ENCODE measurements around the gene KIAA0232. TPM values are rescaled to one million over a fixed set of nuclear protein-coding genes. Genes with fewer than 3 reads are reported as not detected.

KIAA0232 gene
- polyA plus RNA-seq, 1 donor from 2014 or later, result 57.6 TPM

DNA sequence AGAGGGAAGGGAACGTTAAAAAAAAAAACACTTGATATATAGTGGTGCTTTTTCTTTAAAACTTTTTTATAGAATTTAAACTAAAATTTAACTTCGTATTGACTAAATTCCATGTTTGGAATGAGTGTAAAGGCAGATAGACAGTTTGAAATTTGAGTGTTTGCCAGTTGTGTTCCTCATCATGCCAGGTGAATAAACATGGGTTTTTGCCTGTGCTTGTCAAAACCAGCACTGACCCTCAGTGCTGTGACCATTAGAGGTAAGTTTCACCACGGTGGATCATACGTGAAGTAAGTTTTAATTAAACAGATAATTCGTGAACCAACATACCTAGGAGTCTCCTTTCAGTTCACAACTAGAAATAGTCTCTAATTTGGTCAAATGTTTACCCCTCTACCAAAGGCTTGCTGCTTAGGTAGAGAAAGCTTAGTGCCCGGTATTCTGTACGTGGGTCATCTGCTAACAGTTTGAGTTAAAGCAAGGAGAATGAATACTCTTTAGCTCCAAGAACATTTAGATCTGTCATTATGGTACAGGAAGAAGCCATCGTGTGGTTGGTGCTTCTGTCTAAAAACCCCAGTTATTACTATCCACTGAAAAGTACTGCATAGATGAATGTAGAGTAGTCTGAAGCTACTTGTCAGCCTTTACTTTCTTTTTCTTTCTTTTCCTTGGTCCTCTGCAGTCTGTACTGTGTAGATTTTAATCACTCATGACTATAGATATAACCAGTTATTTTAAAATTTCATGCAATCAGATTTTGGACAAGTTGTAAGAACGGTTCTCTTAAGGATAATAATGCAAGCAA, 32.7 kb downstream of the KIAA0232 start:
- peaks cover 6% of the 10 kb centered on the region for H3K36me3 ChIP-seq (ENCODE audit: insufficient read depth, low read length)
- no peak overlapping the region for H2AFZ ChIP-seq (ENCODE audit: low read depth, low read length)
- no peak overlapping the region for H3K27ac ChIP-seq (ENCODE audit: low read length)

DNA sequence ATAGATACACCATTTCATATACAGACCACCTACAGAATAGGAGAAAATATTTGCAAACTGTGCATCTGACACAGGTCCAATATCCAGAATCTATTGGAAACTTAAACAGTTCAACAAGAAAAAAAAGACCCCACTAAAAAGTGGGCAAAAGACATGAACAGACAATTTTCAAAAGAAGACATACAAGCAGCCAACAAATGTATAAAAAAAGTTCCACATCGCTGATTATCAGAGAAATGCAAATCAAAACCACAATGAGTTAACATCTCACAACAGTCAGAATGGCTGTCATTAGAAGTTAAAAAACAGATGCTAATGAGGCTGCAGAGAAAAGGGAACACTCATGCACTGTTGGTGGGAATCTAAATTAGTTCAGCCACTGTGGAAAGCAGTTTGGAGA, 36.8 kb downstream of the KIAA0232 start:
- no peak overlapping the region for H3K9ac ChIP-seq (ENCODE audit: low read length)
- H3K79me2 ChIP-seq (replicated peaks; ENCODE audit: insufficient read depth, low read length), result peaks cover 56% of the 10 kb centered on the region
- H4K20me1 ChIP-seq (ENCODE audit: insufficient read depth), result no peaks in the 10 kb centered on the region
- no peak for TF ChIP-seq TAF1 (IDR thresholded peaks at IDR 0.05; ENCODE audit: low read depth)
- no peak for TF ChIP-seq SMC3 (conservative IDR thresholded peaks at IDR 0.05; ENCODE audit: poor library complexity)
- TF ChIP-seq MXI1 (conservative IDR thresholded peaks at IDR 0.05; ENCODE audit: poor library complexity, severe bottlenecking), result no peak
- no peak for TF ChIP-seq POLR2AphosphoS5 (IDR thresholded peaks at IDR 0.05)
- no peak for TF ChIP-seq REST (IDR thresholded peaks at IDR 0.05; ENCODE audit: borderline replicate concordance)
- no peak for TF ChIP-seq RAD21 (conservative IDR thresholded peaks at IDR 0.05)
- TF ChIP-seq CTCF (IDR thresholded peaks at IDR 0.05; ENCODE audit: poor library complexity, severe bottlenecking), result no peak

More for the DNA sequence above, 32.7 kb downstream of the KIAA0232 start:
- no peak overlapping the region for H3K9ac ChIP-seq (ENCODE audit: low read length)
- no peak overlapping the region for H3K4me2 ChIP-seq (ENCODE audit: low read length)
- no peaks in the 10 kb centered on the region for H4K20me1 ChIP-seq (ENCODE audit: insufficient read depth)
- H3K27me3 ChIP-seq (ENCODE audit: insufficient read depth, low read depth, low read length), result no peaks in the 10 kb centered on the region
- H3K9me2 ChIP-seq (ENCODE audit: insufficient read depth, low read length), result no peaks in the 10 kb centered on the region
- H3F3A ChIP-seq (ENCODE audit: insufficient read depth, low read length, poor library complexity, severe bottlenecking), result no peaks in the 10 kb centered on the region
- no peak overlapping the region for H3K4me3 ChIP-seq (ENCODE audit: low read length)
- peaks cover 56% of the 10 kb centered on the region for H3K79me2 ChIP-seq (replicated peaks; ENCODE audit: insufficient read depth, low read length)
- H3K9me3 ChIP-seq (ENCODE audit: low read length), result peaks cover 8% of the 10 kb centered on the region
- no peak for TF ChIP-seq RAD21 (conservative IDR thresholded peaks at IDR 0.05)
- no peak for TF ChIP-seq EZH2 (IDR thresholded peaks at IDR 0.05; ENCODE audit: borderline replicate concordance, insufficient read depth, low read length, poor library complexity, severe bottlenecking)
- no peak for TF ChIP-seq SMC3 (conservative IDR thresholded peaks at IDR 0.05; ENCODE audit: poor library complexity)
- TF ChIP-seq REST (IDR thresholded peaks at IDR 0.05; ENCODE audit: borderline replicate concordance), result no peak
- TF ChIP-seq CTCF (IDR thresholded peaks at IDR 0.05; ENCODE audit: poor library complexity, severe bottlenecking), result no peak

More for the DNA sequence above, 36.8 kb downstream of the KIAA0232 start:
- Histone ChIP-seq H3K4me2 (ENCODE audit: low read length) (no peak overlapping the region), H3K9me2 (ENCODE audit: insufficient read depth, low read length) (no peaks in the 10 kb centered on the region), H3K4me3 (ENCODE audit: low read length) (no peak overlapping the region), H3K27ac (ENCODE audit: low read length) (no peak overlapping the region), H3F3A (ENCODE audit: insufficient read depth, low read length, poor library complexity, severe bottlenecking) (no peaks in the 10 kb centered on the region), H3K9me3 (ENCODE audit: low read length) (peaks cover 11% of the 10 kb centered on the region), H3K27me3 (ENCODE audit: insufficient read depth, low read depth, low read length) (no peaks in the 10 kb centered on the region), H2AFZ (ENCODE audit: low read depth, low read length) (no peak overlapping the region), H3K36me3 (ENCODE audit: insufficient read depth, low read length) (no peaks in the 10 kb centered on the region)

All from neural cell (in vitro differentiated cells).